Naive thymus-derived CD8-positive, alpha-beta T cell (primary cell): ENCODE data around the gene HOXA6. TPM values are rescaled to one million over a fixed set of nuclear protein-coding genes. Genes with fewer than 3 reads are reported as not detected.

Source experiments
- microRNA-seq: library from miRNA; unstranded; fragments of <30 nt; microRNA quantifications from one replicate; pipeline ENCODE4 v1.2.0, GENCODE V29; 2022; ENCODE audit warnings: borderline microRNAs expressed
- polyA plus RNA-seq, 3 donors: library from polyadenylated mRNA; unstranded; fragments of 300-500 nt; fragmentation: Illumina TruSeq; gene quantifications; one replicate each; pipeline ENCODE4 v1.2.3, GENCODE V29; 2021
- total RNA-seq, 8 experiments: library from RNA in 2 of 8; stranded (reverse) in 2 of 8; gene quantifications; one replicate each; pipeline ENCODE4 v1.2.3 and lab custom pipeline; 2021 to 2026

The HOXA6 gene
- total and polyA plus RNA-seq, 5 experiments from 2014 or later, result not detected

Small RNAs within 50 kb of the gene (microRNA-seq; reads per million reads assigned to microRNA genes)
- gene MIR196B, result 1.4 reads per million

Other genes starting within 250 kb of the HOXA6 start
- under 1 TPM; 0.44 to 0.68 TPM for gene HOXA1, start 51.8 kb downstream of the HOXA6 start, total RNA-seq
- gene HOXA1, start 51.8 kb downstream of the HOXA6 start, polyA plus RNA-seq, result under 1 TPM in 2 of 3 donors, not detected in 1; 0.15 to 0.38 TPM
- not detected for gene HOXA2, start 45.1 kb downstream of the HOXA6 start, total RNA-seq
- gene HOXA2, start 45.1 kb downstream of the HOXA6 start, polyA plus RNA-seq, result not detected
- gene HOXA4, start 17.0 kb downstream of the HOXA6 start, total RNA-seq, result under 1 TPM in 1 of 2 experiments, not detected in 1; 0.31 TPM
- gene HOXA4, start 17.0 kb downstream of the HOXA6 start, polyA plus RNA-seq, result under 1 TPM in 2 of 3 donors, not detected in 1; 0.22 to 0.38 TPM
- not detected for gene HOXA5, start 4.1 kb downstream of the HOXA6 start, total RNA-seq
- gene HOXA5, start 4.1 kb downstream of the HOXA6 start, polyA plus RNA-seq, result not detected
- gene HOXA3, start 4.8 kb upstream of the HOXA6 start, total RNA-seq, result not detected
- not detected for gene HOXA3, start 4.8 kb upstream of the HOXA6 start, polyA plus RNA-seq
- not detected for gene HOXA7, start 8.9 kb upstream of the HOXA6 start, total RNA-seq
- gene HOXA7, start 8.9 kb upstream of the HOXA6 start, polyA plus RNA-seq, result not detected
- not detected for gene HOXA9, start 17.8 kb upstream of the HOXA6 start, total RNA-seq
- gene HOXA9, start 17.8 kb upstream of the HOXA6 start, polyA plus RNA-seq, result under 1 TPM in 1 of 3 donors, not detected in 2; 0.16 TPM
- gene HOXA10, start 26.5 kb upstream of the HOXA6 start, total RNA-seq, result not detected
- under 1 TPM in 1 of 3 donors, not detected in 2; 0.19 TPM for gene HOXA10, start 26.5 kb upstream of the HOXA6 start, polyA plus RNA-seq
- not detected for gene HOXA11, start 37.5 kb upstream of the HOXA6 start, total RNA-seq
- gene HOXA11, start 37.5 kb upstream of the HOXA6 start, polyA plus RNA-seq, result not detected
- not detected for gene HOXA13, start 52.3 kb upstream of the HOXA6 start, total RNA-seq
- gene HOXA13, start 52.3 kb upstream of the HOXA6 start, polyA plus RNA-seq, result not detected
- not detected for gene EVX1, start 95.0 kb upstream of the HOXA6 start, total RNA-seq
- gene EVX1, start 95.0 kb upstream of the HOXA6 start, polyA plus RNA-seq, result not detected